HCT116 (cell line): ENCODE data around the gene ROS1. TPM values are rescaled to one million over a fixed set of nuclear protein-coding genes. Genes with fewer than 3 reads are reported as not detected.

Experiments used
- ATAC-seq: fragments of 200-7000 bp; cut with Tn5 transposase; 2 replicates; pipeline ENCODE4 v1.9.1; 2020; ENCODE audit warnings: mild to moderate bottlenecking, moderate library complexity
- BruUV-seq: library from RNA; stranded (reverse); fragments of 400-500 nt; replicated peaks from 2 replicates; lab custom pipeline; 2021; lab: Mats Ljungman, UMichigan
- CTCF ChIA-PET: fragments of 300-600 bp; sonication (Branson Sonifier 250); formaldehyde crosslinking; loops from one replicate; lab custom pipeline; 2021; ENCODE audit warnings: antibody characterized with exemption; lab: Charles Lee
- POLR2A ChIA-PET: fragments of 300-600, 350-600 bp; sonication (Branson Sonifier 250); formaldehyde crosslinking; loops from one replicate; lab custom pipeline; 2021; ENCODE audit warnings: antibody characterized with exemption; lab: Charles Lee
- RAD21 ChIA-PET, 2 experiments: fragments of 300-600 bp; sonication (Branson Sonifier 250); formaldehyde crosslinking; loops; one replicate each; lab custom pipeline; 2023; ENCODE audit warnings: low total read pairs in 2 of 2; ENCODE audit not compliant: uncharacterized antibody in 2 of 2, unreplicated experiment in 2 of 2, low non-redundant PET in 1 of 2; lab: Charles Lee
- DNase-seq: peaks from one replicate; pipeline ENCODE4 v3.0.0-alpha.2; 2010; ENCODE audit warnings: low read depth, low spot score
- H2AFZ ChIP-seq: fragments of 200-600 bp; shearing (Covaris generic), sonication (generic); 2 replicates; pipeline ENCODE4 v1.6.1; 2017; ENCODE audit warnings: low read depth, mixed run types, mixed read lengths, antibody characterized with exemption, low read length; ENCODE audit not compliant: poor library complexity, severe bottlenecking
- H3K27ac ChIP-seq: 2 replicates; pipeline ENCODE4 v1.5.1; 2012; ENCODE audit warnings: low read depth, low read length
- H3K27me3 ChIP-seq: fragments of 200-600 bp; sonication (generic); 2 replicates; pipeline ENCODE4 v1.6.1; 2016; ENCODE audit warnings: mixed run types, low read length, mixed read lengths; ENCODE audit not compliant: insufficient read depth
- H3K36me3 ChIP-seq, 2 experiments: fragments of 200-500 bp in 1 of 2; fragments of 200-600 bp in 1 of 2; sonication (Bioruptor generic) in 1 of 2; sonication (generic) in 1 of 2; 2 replicates each; pipeline versions ENCODE4 v1.5.1 to v1.6.1; 2014 to 2016; ENCODE audit warnings: low read length in 2 of 2, inconsistent platforms in 1 of 2, mixed read lengths in 1 of 2, mixed run types in 1 of 2; ENCODE audit not compliant: insufficient read depth in 2 of 2, control insufficient read depth in 1 of 2
- H3K4me1 ChIP-seq, 2 experiments: fragments of 200-600 bp in 1 of 2; sonication (generic) in 1 of 2; 2 replicates each; pipeline versions ENCODE4 v1.5.1 to v1.6.1; 2012 to 2017; ENCODE audit warnings: low read length in 2 of 2, inconsistent platforms in 1 of 2, mild to moderate bottlenecking in 1 of 2, mixed read lengths in 1 of 2, mixed run types in 1 of 2, moderate library complexity in 1 of 2; ENCODE audit not compliant: insufficient read depth in 2 of 2, control insufficient read depth in 1 of 2
- H3K4me2 ChIP-seq: fragments of 200-600 bp; sonication (generic); 2 replicates; pipeline ENCODE4 v1.6.1; 2017; ENCODE audit warnings: mixed run types, low read length, mixed read lengths
- H3K4me3 ChIP-seq, 2 experiments: fragments of 200-600 bp in 1 of 2; sonication (generic) in 1 of 2; replicated peaks in 1 of 2; 2 replicates each; pipeline ENCODE4 v1.5.1; 2011 to 2016; ENCODE audit warnings: low read length in 2 of 2, control low read depth in 1 of 2, low read depth in 1 of 2, mild to moderate bottlenecking in 1 of 2, mixed read lengths in 1 of 2, mixed run types in 1 of 2
- H3K79me2 ChIP-seq: fragments of 200-600 bp; sonication (generic); 2 replicates; pipeline ENCODE4 v1.6.1; 2017; ENCODE audit warnings: mild to moderate bottlenecking, mixed run types, low read length, moderate library complexity, mixed read lengths; ENCODE audit not compliant: insufficient read depth
- H3K9ac ChIP-seq: fragments of 200-600 bp; sonication (generic); 2 replicates; pipeline ENCODE4 v1.6.1; 2016; ENCODE audit warnings: low read length, mixed read lengths
- H3K9me2 ChIP-seq: fragments of 200-600 bp; sonication (generic), shearing (Covaris generic); 2 replicates; pipeline ENCODE4 v1.6.1; 2017; ENCODE audit warnings: mixed run types, mild to moderate bottlenecking, moderate library complexity; ENCODE audit not compliant: insufficient read depth
- H3K9me3 ChIP-seq, 2 experiments: fragments of 200-500 bp in 1 of 2; fragments of 200-600 bp in 1 of 2; sonication (Bioruptor generic) in 1 of 2; sonication (generic) in 1 of 2; 2 replicates each; pipeline ENCODE4 v1.6.1; 2014 to 2017; ENCODE audit warnings: low read length in 2 of 2, mixed read lengths in 2 of 2, inconsistent platforms in 1 of 2, low read depth in 1 of 2, mild to moderate bottlenecking in 1 of 2, mixed run types in 1 of 2, moderate library complexity in 1 of 2; ENCODE audit not compliant: control insufficient read depth in 1 of 2, insufficient read depth in 1 of 2
- H4K20me1 ChIP-seq: fragments of 200-600 bp; sonication (generic), shearing (Covaris generic); 2 replicates; pipeline ENCODE4 v1.6.1; 2017; ENCODE audit warnings: mixed run types, mild to moderate bottlenecking, moderate library complexity; ENCODE audit not compliant: insufficient read depth
- ATF3 ChIP-seq: IDR thresholded peaks from 2 replicates; pipeline ENCODE4 v1.6.1; 2012
- CBX3 ChIP-seq: IDR thresholded peaks from 2 replicates; pipeline ENCODE4 v1.6.1; 2012; ENCODE audit warnings: low read depth
- CEBPB ChIP-seq: IDR thresholded peaks from 2 replicates; pipeline ENCODE4 v1.6.1; 2012; ENCODE audit warnings: low read depth
- CTCF ChIP-seq, 3 experiments: fragments of 200-600 bp in 1 of 3; sonication (generic) in 1 of 3; IDR thresholded peaks in 2 of 3; conservative IDR thresholded peaks in 1 of 3; 2 replicates each; pipeline ENCODE4 v1.5.1; 2012 to 2017; ENCODE audit warnings: low read depth in 2 of 3, low read length in 2 of 3, antibody characterized with exemption in 1 of 3, borderline replicate concordance in 1 of 3, control low read depth in 1 of 3, mild to moderate bottlenecking in 1 of 3, mixed read lengths in 1 of 3, mixed run types in 1 of 3, moderate library complexity in 1 of 3; ENCODE audit not compliant: insufficient read depth in 1 of 3
- ELF1 ChIP-seq: IDR thresholded peaks from 2 replicates; pipeline ENCODE4 v1.6.1; 2012; ENCODE audit warnings: low read depth, borderline replicate concordance
- EZH2phosphoT487 ChIP-seq: fragments of 200-600 bp; IDR thresholded peaks from 2 replicates; pipeline ENCODE4 v1.6.1; 2018; ENCODE audit warnings: antibody characterized with exemption, borderline replicate concordance
- FOSL1 ChIP-seq: IDR thresholded peaks from 2 replicates; pipeline ENCODE4 v1.6.1; 2012; ENCODE audit warnings: low read depth
- JUND ChIP-seq: IDR thresholded peaks from 2 replicates; pipeline ENCODE4 v1.6.1; 2012
- MAX ChIP-seq: IDR thresholded peaks from 2 replicates; pipeline ENCODE4 v1.6.1; 2012
- POLR2A ChIP-seq: IDR thresholded peaks from 2 replicates; pipeline ENCODE4 v1.7.0; 2011; ENCODE audit warnings: borderline replicate concordance; ENCODE audit not compliant: insufficient read depth, insufficient read length; ENCODE audit errors: extremely low read depth
- POLR2AphosphoS5 ChIP-seq: IDR thresholded peaks from 2 replicates; pipeline ENCODE4 v1.6.1; 2011; ENCODE audit warnings: mild to moderate bottlenecking, low read depth, low read length, moderate library complexity
- RAD21 ChIP-seq: IDR thresholded peaks from 2 replicates; pipeline ENCODE4 v1.6.1; 2012; ENCODE audit warnings: low read depth, mild to moderate bottlenecking
- SIN3A ChIP-seq: IDR thresholded peaks from 2 replicates; pipeline ENCODE4 v1.6.1; 2012; ENCODE audit warnings: low read depth
- SRF ChIP-seq: IDR thresholded peaks from 2 replicates; pipeline ENCODE4 v1.6.1; 2012; ENCODE audit warnings: low read depth
- TCF7L2 ChIP-seq: IDR thresholded peaks from 2 replicates; pipeline ENCODE4 v1.7.0; 2011; ENCODE audit warnings: borderline replicate concordance, inconsistent platforms; ENCODE audit not compliant: insufficient read depth, insufficient read length; ENCODE audit errors: extremely low read depth
- YY1 ChIP-seq: IDR thresholded peaks from 2 replicates; pipeline ENCODE4 v1.6.1; 2011; ENCODE audit warnings: low read length, low read depth, moderate library complexity, mild to moderate bottlenecking; ENCODE audit not compliant: insufficient replicate concordance; ENCODE audit errors: extremely low read depth
- ZBTB33 ChIP-seq: IDR thresholded peaks from 2 replicates; pipeline ENCODE4 v1.6.1; 2011; ENCODE audit warnings: mild to moderate bottlenecking, low read length, moderate library complexity; ENCODE audit not compliant: insufficient replicate concordance; ENCODE audit errors: extremely low read depth
- ZFX ChIP-seq: fragments of 450-650 bp; IDR thresholded peaks from 2 replicates; pipeline ENCODE4 v1.6.1; 2017
- ZNF274 ChIP-seq: fragments of 200-500 bp; sonication (Bioruptor generic); IDR thresholded peaks from 2 replicates; pipeline ENCODE4 v1.6.1; 2014; ENCODE audit warnings: mild to moderate bottlenecking, low read depth, low read length, inconsistent platforms
- intact Hi-C: fragments of 100-400 bp; cut with micrococcal nuclease; formaldehyde crosslinking; loops from 2 replicates; pipeline ENCODE4 v1.10.0; 2022
- total RNA-seq: library from RNA; stranded (reverse); gene quantifications from one replicate; pipeline ENCODE4 v1.2.1, GENCODE V29; 2021; ENCODE audit not compliant: unreplicated experiment

The ROS1 gene
- total RNA-seq, 1 experiment from 2014 or later, result not detected

GRCh38 chr6:117307655-117308054 is 118.1 kb downstream of the ROS1 start:
- no peak for DNase-seq
- Histone ChIP-seq H3K9me3 (no peaks in the 10 kb centered on the region), H3K4me2 (no peak overlapping the region), H2AFZ (no peak overlapping the region), H4K20me1 (no peaks in the 10 kb centered on the region), H3K4me1 (no peaks in the 10 kb centered on the region), H3K27ac (no peak overlapping the region), H3K79me2 (no peaks in the 10 kb centered on the region), H3K9me2 (no peaks in the 10 kb centered on the region), H3K9ac (no peak overlapping the region), H3K27me3 (no peaks in the 10 kb centered on the region), H3K36me3 (no peaks in the 10 kb centered on the region), H3K4me3 (no peak overlapping the region)
- BruUV-seq, result no TSS peak
- CTCF ChIA-PET, result no interaction called here
- intact Hi-C loops, result no loop called here
- POLR2A ChIA-PET, result no interaction called here
- ATAC-seq, result no peak
- TF ChIP-seq RAD21 (no peak), CEBPB (no peak), CBX3 (no peak), SRF (no peak), EZH2phosphoT487 (no peak), ZNF274 (no peak), CTCF (IDR thresholded peaks at IDR 0.05 in 2 of 3, conservative IDR thresholded peaks at IDR 0.05 in 1 of 3; ENCODE audit: borderline replicate concordance in 1 of 3, insufficient read depth in 1 of 3, low read depth in 2 of 3, low read length in 2 of 3) (no peak), TCF7L2 (no peak), FOSL1 (no peak), YY1 (no peak), ZBTB33 (no peak), SIN3A (no peak), MAX (no peak), POLR2AphosphoS5 (no peak), ATF3 (no peak), ZFX (no peak), POLR2A (no peak), JUND (no peak), ELF1 (no peak)
- RAD21 ChIA-PET, result no interaction called here
